Fibroblast of the aortic adventitia (primary cell): ENCODE measurements around the gene LAX1. TPM values are rescaled to one million over a fixed set of nuclear protein-coding genes. Genes with fewer than 3 reads are reported as not detected.
"Not testable (repeated sequence)": the region's sequence is repeated elsewhere in the genome, so short reads cannot be mapped to it uniquely, and the experiment has no call there.

ENCODE experiments used
- DNase-seq: peaks from one replicate; pipeline ENCODE4 v3.0.0-alpha.2; 2010; ENCODE audit warnings: low read depth
- H3K4me3 ChIP-seq: 2 replicates; pipeline ENCODE4 v1.5.1; 2011; ENCODE audit warnings: low read depth, mild to moderate bottlenecking, control low read depth, low read length, moderate library complexity
- total RNA-seq: library from RNA; depleted of rRNA; stranded (reverse); fragments of >200 nt; gene quantifications from 2 replicates; pipeline ENCODE4 v1.2.3, GENCODE V29; 2012; ENCODE audit warnings: low replicate concordance
- TF ChIP-seq, protein P1 (sequence below): IDR thresholded peaks from 2 replicates; pipeline ENCODE4 v1.5.1; 2011; ENCODE audit warnings: mild to moderate bottlenecking, low read length, control low read depth, inconsistent platforms; ENCODE audit not compliant: insufficient read depth

LAX1 gene
- total RNA-seq, 1 donor, result not detected

DNA sequence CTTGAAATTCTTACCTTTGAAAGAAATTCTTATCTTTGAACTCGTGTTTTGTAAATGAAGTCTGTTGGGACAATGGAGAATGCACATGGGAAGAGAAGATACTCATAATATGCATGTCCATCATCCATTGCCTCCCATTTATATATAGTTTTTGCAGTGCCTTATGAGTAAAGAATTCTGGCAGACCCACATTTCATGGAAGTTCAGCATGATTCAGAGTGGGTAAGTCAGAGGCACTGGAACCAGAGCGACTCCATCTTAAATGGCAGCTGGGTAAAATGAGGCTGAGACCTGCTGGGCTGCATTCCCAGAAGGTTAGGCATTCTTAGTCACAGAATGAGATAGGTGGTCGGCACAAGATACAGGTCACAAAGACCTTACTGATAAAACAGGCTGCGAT lies 13.8 kb downstream of the LAX1 start:
- no peak for DNase-seq
- TF ChIP-seq, protein P1, sequence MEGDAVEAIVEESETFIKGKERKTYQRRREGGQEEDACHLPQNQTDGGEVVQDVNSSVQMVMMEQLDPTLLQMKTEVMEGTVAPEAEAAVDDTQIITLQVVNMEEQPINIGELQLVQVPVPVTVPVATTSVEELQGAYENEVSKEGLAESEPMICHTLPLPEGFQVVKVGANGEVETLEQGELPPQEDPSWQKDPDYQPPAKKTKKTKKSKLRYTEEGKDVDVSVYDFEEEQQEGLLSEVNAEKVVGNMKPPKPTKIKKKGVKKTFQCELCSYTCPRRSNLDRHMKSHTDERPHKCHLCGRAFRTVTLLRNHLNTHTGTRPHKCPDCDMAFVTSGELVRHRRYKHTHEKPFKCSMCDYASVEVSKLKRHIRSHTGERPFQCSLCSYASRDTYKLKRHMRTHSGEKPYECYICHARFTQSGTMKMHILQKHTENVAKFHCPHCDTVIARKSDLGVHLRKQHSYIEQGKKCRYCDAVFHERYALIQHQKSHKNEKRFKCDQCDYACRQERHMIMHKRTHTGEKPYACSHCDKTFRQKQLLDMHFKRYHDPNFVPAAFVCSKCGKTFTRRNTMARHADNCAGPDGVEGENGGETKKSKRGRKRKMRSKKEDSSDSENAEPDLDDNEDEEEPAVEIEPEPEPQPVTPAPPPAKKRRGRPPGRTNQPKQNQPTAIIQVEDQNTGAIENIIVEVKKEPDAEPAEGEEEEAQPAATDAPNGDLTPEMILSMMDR, result no peak
- H3K4me3 ChIP-seq, result no peak overlapping the region

DNA sequence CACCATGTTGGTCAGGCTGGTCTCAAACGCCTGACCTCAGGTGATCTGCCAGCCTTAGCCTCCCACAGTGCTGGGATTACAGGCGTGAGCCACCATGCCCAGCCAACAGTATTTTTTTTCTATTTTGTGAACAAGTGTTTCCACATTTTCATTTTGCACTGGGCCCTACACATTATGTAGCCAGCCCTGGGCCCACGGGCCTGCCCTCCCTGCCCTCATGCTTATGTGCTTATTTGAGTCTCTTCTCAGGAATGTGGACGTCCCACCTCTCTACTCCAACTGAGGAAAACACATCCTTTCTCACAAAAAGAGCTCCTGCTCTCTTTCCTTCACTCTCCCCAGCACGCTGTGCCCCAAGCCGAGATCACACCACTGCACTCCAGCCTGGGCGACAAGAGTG lies 17.0 kb downstream of the LAX1 start:
- H3K4me3 ChIP-seq, result no peak overlapping the region
- TF ChIP-seq, protein P1, result no peak
- DNase-seq, result no peak

DNA sequence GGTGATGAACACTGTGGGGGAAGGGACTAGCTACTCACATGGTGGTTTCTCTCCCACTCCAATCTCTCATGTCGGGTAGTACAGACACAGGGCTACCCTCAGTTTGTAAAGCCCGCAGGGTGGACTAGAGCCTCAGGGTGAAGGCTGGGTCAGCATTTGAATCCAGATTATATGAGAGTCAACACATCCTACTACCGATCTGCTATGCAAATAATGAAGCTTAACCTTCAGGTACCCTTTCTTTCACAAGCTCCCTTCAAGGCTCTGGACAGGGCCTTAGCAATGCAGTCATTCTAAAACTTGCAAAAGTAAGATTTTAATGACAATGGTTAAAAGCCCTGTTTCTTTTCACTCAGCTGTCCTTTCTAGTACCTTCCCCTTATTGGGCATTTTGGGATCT lies 25.0 kb downstream of the LAX1 start:
- TF ChIP-seq, protein P1, result no peak
- no peak for DNase-seq

DNA sequence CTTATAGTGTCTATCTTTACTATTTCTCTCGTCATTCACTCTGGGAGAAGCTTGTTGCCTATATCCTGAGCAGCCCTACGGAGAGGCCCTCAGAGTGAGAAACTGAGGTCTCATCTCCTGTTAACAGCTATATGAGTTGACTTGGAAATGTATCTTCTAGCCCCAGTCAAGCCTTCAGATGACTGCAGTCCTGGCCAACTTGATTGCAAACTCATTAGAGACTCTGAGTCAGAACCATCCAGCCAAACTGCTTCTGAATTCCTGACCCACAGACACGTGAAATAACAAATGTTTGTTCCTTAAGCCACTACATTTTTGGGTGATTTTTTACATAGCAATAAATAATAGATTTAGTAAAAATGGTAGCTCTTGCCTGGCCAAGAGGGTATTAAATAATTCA lies 26.5 kb downstream of the LAX1 start:
- DNase-seq, result no peak
- TF ChIP-seq, protein P1, result no peak
- no peak overlapping the region for H3K4me3 ChIP-seq

More for the DNA sequence above, 25.0 kb downstream of the LAX1 start:
- no peak overlapping the region for H3K4me3 ChIP-seq

DNA sequence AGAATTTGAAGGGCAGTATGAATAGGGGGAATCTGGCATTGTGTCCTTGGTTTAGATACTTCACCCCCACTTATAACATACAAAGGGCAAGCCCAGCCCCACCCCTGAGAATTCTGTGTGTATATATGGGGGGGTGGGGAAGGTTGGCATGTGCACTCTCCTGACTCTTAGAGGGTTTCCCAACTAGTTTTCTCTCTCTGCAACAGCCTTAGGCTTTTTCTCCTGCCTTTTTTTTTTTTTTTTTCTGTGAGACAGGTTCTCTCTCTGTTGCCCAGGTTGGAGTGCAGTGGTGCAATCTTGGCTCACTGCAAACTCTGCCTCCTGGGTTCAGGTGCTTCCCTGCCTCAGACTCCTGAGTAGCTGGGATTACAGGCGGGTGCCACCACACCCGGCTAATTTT lies 27.5 kb downstream of the LAX1 start:
- TF ChIP-seq, protein P1, result no peak
- DNase-seq, result no peak
- no peak overlapping the region for H3K4me3 ChIP-seq

DNA sequence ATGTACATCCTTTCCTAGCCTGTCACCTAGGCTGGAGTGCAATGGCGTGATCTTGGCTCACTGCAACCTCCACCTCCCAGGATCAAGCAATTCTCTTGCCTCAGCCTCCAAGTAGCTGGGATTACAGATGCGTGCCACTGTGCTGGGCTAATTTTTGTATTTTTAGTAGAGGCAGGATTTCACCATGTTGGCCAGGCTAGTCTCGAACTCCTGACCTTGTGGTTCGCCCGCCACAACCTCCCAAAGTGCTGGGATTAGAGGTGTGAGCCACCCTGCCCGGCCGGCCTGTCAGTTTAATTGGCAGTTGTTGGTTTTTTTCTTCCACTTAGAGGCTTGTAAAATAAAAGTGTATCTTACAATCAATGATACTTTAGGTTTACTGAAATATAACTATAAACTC lies 28.6 kb downstream of the LAX1 start:
- DNase-seq, H3K4me3 ChIP-seq: not testable (repeated sequence)

DNA sequence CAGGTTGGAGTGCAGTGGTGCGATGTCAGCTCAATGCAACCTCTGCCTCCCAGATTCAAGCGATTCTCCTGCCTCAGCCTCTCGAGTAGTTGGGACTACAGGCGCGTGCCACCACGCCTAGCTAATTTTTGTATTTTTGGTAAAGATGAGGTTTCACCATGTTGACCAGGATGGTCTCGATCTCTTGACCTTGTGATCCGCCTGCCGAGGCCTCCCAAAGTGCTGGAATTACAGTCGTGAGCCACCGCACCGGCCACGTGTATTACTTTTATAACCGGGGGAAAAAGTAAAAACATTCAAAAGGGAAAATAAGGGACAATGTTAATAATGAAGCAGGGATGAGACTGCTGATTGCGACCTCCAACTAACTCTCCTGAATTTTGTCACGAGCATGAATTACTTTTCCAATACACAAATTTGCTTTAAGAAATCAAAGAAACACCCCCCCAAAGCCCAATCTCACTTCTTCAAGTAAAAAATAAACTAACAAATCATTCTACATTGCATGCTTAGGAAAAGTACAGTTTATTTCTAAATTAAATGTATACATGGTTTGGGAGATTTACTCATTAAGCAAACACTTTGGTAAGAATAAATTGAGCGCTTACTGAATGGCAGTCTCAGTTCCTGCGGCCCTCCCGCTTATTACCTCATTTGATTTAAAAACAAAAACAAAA lies 29.9 kb downstream of the LAX1 start:
- TF ChIP-seq, protein P1, result no peak
- DNase-seq, result no peak
- H3K4me3 ChIP-seq, result peak overlapping the region; percentile 54
